NCI-H146 treated with DMSO at 0.1 percent for 48 hours (cell line): Measurements from ENCODE around the gene LYPD1.

Experiments used
- DNase-seq: peaks from one replicate; lab custom pipeline; 2025; ENCODE audit not compliant: unreplicated experiment; lab: John Stamatoyannopoulos, UW

Gene LYPD1

GRCh38 chr2:132599556-132599955 is 70.4 kb downstream of the LYPD1 start:
- no peak for DNase-seq

- no peak for DNase-seq
Observed at GRCh38 chr2:132598536-132598935, 71.5 kb downstream of the LYPD1 start.

GRCh38 chr2:132597831-132598230 is 72.2 kb downstream of the LYPD1 start:
- no peak for DNase-seq

GRCh38 chr2:132597166-132597565 is 72.8 kb downstream of the LYPD1 start:
- no peak for DNase-seq

GRCh38 chr2:132595693-132596092 is 74.3 kb downstream of the LYPD1 start:
- no peak for DNase-seq

- DNase-seq = no peak
Observed at GRCh38 chr2:132595186-132595585, 74.8 kb downstream of the LYPD1 start.
